NCI-H2227 (cell line): ENCODE measurements around the gene FGL2.
"Not testable (repeated sequence)": the region's sequence is repeated elsewhere in the genome, so short reads cannot be mapped to it uniquely, and the experiment has no call there.

Source experiments
- DNase-seq: peaks from one replicate; lab custom pipeline; 2025; ENCODE audit not compliant: unreplicated experiment; lab: John Stamatoyannopoulos, UW

FGL2 gene

GRCh38 chr7:77217474-77218185, 18.0 kb upstream of the FGL2 start:
- no peak for DNase-seq

DNA sequence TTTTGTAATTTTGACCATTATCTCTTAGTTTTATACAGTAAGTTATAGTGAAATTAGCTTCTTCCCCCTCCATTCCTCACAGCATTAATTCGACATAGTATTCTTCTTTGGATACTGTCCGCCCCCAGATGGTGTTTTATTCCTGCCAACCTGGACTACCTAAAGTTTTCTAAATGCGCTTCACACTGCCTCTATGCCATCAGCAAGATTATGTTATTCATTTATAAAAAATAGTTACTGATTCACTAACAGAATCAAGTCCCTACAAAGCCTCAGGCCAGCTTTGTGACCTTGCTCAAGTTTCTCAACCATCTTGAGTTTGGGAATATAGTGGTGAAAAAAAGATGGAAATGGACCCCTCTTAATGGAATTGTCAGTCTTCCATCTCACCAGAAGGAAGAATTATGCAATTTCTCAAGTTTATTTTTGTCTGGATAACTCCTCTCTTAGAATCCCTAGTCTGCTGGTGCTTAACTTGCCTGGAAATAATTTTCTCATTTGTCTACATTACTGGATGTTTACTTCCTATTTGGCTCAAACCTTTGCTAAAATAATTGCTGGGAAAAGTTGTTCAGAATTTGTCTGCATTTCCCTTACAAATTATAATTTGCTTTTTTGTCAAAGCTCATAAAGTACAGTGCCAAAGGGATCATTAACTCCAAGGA, 16.7 kb upstream of the FGL2 start:
- no peak for DNase-seq

GRCh38 chr7:77209479-77210139, 10.0 kb upstream of the FGL2 start:
- no peak for DNase-seq

GRCh38 chr7:77208416-77208815, 8.8 kb upstream of the FGL2 start:
- DNase-seq: no peak

GRCh38 chr7:77205706-77206105, 6.1 kb upstream of the FGL2 start:
- DNase-seq: no peak

GRCh38 chr7:77202481-77202976, 2.9 kb upstream of the FGL2 start:
- no peak for DNase-seq

- DNase-seq: no peak
Observed at GRCh38 chr7:77200542-77200941, 923 bp upstream of the FGL2 start.

GRCh38 chr7:77197141-77197540, 2.5 kb downstream of the FGL2 start:
- DNase-seq: no peak

DNA sequence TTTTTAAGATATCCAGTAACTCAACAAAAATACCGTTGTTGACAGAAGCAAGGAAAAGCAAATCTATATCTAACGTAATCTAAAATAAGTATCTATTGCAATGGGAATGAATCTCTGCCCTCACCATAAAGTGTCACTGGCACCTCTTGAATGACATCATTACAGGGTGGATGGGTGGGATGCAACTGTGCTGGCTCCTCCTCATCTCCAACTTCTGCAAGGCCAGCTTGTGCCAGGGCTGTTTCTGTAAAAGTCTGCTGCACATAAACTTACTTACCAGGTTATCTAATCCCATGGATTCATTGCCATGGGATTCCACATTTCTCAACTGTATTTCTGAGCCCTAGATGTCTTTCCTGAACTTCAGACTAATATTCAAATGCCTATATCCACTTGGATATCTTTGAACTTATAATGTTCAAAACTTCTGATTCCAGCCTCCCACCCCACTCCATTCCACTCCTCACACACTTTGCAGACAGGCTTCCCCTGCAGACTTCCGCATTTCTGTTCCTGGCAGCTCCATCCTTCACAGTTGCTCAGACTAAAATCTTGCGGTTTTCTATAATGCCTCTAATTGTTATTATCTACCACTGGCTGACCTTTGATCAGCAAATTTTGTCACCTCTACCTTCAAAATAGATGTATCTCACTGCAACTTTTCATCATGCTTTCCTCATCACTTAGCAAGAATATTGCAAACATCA, 10.7 kb downstream of the FGL2 start:
- no peak for DNase-seq

DNA sequence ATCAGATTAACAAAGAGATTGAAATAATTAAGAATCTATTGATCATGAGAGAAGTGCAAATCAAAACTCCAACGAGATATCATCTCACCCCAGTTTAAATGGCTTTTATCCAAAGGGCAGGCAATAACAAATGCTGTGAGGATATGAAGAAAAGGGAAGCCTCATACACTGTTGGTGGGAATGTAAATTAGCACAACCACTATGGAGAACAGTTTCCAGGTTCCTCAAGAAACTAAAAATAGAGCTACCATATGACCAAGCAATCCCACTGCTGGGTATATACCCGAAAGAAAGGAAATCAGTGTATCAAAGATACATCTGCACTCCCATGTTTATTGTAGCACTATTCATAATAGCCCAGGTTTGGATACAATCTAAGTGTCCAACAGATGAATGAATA, 13.8 kb downstream of the FGL2 start:
- no peak for DNase-seq

DNA sequence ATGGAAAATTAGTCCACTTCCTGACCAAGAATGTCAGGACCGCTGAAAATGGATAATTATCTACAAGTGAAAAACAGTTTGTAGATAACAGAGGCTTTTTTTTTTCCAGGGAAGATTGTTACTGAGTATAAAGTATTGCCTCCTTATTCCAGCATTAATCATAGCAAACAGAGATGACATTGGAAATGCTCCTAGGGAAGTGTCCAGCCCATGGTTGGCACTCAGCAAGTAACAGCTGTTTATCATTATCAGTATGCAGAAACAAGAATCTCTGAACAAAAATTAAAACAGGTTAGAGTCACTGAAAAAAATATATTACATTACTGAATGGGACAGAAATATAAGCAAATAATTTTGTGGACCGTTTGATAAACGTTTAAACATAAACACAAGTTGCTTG, 14.6 kb downstream of the FGL2 start:
- no peak for DNase-seq

DNA sequence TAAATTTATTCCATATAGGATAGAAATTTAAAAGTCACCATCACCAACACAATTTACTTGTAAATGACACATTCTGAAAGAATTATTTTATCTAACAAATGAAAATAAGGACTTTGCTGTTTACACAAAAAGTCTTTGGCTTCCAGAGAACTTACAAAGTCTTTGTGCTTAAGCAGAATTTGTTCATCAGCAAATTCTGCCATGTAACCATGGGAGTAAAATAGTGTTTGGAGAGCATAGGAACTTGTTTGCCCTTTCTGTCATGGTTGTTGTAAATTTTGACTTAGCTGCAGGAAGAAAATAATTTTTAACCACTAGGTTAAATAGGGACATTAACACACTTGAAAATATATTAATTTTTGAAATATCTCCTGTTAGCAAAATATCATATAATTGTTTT, 15.2 kb downstream of the FGL2 start:
- no peak for DNase-seq

DNA sequence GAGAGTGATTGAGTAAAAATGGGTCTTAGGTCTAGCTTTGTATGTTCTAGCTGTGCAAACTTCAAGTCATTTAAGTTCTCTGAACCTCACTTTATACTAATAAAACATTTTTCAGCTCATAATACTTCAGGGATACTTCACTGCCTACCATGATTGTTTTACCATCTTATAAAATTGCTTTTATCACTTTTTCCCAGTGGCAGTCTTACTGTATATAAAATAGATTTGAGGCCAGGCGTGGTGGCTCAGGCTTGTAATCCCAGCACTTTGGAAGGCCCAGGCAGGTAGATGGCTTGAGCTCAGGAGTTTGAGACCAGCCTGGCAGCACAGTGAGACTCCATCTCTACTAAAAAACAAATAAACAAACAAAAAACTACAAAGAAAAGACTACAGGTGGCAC, 17.4 kb downstream of the FGL2 start:
- no peak for DNase-seq

DNA sequence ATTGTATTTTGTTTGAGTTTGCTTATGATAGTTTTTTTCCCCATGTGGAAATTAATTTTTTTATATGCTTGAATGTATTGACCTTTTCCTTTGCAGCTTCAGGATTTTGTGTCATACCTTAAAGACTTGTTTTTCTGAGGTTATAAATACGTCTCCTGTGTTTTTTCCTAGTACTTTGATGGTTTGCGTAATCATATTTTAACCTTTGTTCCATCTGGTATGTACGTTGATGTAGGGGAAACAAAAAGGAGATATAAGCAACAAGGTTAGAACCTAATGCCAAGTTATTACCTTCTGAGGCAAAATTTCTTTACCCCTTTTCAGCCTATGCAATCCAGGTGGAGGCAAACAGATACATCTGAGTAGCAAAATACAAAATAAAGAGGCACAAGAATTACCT, 17.9 kb downstream of the FGL2 start:
- DNase-seq: no peak

DNA sequence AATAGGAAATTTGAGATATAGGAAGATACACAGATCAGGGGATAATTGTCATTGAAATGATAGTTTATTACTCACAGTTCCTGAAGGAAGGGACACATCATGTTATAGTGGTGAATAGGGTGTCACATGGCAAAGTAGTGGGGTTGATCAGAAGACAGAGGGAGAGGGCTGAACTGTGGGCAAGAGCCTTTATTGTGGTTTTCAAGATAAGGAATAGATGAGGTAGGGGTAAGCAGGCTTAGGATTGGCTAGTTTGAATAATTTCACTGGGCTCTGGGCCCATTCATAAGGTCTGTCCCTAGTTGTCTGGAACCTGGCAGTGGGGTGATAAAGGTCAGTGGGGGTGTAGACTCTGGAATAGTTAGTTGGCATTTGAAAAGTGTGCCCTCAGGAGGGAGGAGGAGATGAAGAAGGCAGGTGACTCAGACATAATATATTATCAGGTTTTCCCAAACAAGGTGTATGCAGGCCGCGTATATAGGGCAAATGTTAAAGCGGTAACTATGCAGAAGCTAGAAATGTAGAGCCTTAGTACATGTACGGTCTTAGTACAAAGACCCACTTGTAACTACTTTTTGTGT, 18.5 kb downstream of the FGL2 start:
- no peak for DNase-seq

GRCh38 chr7:77178024-77178423, 21.6 kb downstream of the FGL2 start:
- not testable (repeated sequence) for DNase-seq

DNA sequence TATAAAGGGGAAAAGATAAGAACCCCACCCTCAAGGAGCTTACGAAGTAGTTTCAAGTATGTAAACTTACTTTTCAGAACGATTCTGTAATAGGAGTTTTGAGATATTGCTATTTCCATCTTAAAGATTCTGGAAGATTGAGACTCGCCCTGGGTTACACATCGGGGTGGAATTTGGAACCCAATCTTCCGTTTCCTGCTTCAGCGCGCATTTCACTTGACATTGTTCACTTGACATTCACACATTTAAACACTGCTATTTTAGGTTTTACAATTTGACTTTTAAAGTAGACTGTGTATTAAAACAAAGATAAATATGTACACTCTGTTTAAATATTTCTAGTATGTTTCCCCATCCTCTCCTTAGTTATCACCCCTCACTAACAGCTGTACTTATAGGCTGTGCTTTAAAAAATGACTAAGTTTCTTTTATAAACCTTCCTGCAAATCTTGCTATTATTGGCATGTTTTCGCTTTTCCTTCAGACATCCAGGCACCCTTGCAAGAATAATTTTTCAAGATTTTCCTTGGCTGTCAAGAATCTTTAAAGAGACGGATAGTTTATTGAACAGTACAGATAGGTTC, 22.2 kb downstream of the FGL2 start:
- not testable (repeated sequence) for DNase-seq

GRCh38 chr7:77175274-77175800, 24.3 kb downstream of the FGL2 start:
- DNase-seq: not testable (repeated sequence)

GRCh38 chr7:77174418-77174817, 25.2 kb downstream of the FGL2 start:
- not testable (repeated sequence) for DNase-seq

- DNase-seq: not testable (repeated sequence)
Observed at GRCh38 chr7:77172437-77173172, 27.0 kb downstream of the FGL2 start.
